ENCODE results near the gene TNPO1.

GRCh38 chr5:72770266-72770665, 46.2 kb upstream of the TNPO1 start:
- no peak for TF ChIP-seq EZH2phosphoT487 (IDR thresholded peaks at IDR 0.05; ENCODE audit: insufficient read depth, low read depth)
- TF ChIP-seq EZH2 (IDR thresholded peaks at IDR 0.05; ENCODE audit: insufficient read depth, poor library complexity, severe bottlenecking): no peak

Data from GM23248 (cell line).